AG09309 (cell line): ENCODE data around the gene C2.
A peak's percentile ranks its signal among the peaks of the same experiment; 100 is the strongest.
"Not testable (repeated sequence)": the region's sequence is repeated elsewhere in the genome, so short reads cannot be mapped to it uniquely, and the experiment has no call there.

Experiments used
- DNase-seq: peaks from one replicate; pipeline ENCODE4 v3.0.0-alpha.2; 2010; ENCODE audit warnings: low read depth
- H3K4me3 ChIP-seq: 2 replicates; pipeline ENCODE4 v1.5.1; 2011; ENCODE audit warnings: mild to moderate bottlenecking, low read depth, low read length, moderate library complexity; ENCODE audit not compliant: control insufficient read depth
- CTCF ChIP-seq: IDR thresholded peaks from 2 replicates; pipeline ENCODE4 v1.5.1; 2011; ENCODE audit warnings: mild to moderate bottlenecking, low read depth, low read length, inconsistent platforms; ENCODE audit not compliant: insufficient read depth, control insufficient read depth; ENCODE audit errors: missing control alignments

The C2 gene

GRCh38 chr6:31905041-31905440, 22.5 kb upstream of the C2 start:
- no peak for DNase-seq
- TF ChIP-seq CTCF: no peak

GRCh38 chr6:31906122-31906521, 21.4 kb upstream of the C2 start:
- no peak for DNase-seq
- no peak for TF ChIP-seq CTCF
- no peak overlapping the region for H3K4me3 ChIP-seq

More at GRCh38 chr6:31905041-31905440, 22.5 kb upstream of the C2 start:
- no peak overlapping the region for H3K4me3 ChIP-seq

GRCh38 chr6:31906727-31907126, 20.8 kb upstream of the C2 start:
- not testable (repeated sequence) for H3K4me3 ChIP-seq, DNase-seq

GRCh38 chr6:31907158-31907813, 20.2 kb upstream of the C2 start:
- peak; percentile 67 for DNase-seq
- no peak for TF ChIP-seq CTCF
- H3K4me3 ChIP-seq: no peak overlapping the region

DNA sequence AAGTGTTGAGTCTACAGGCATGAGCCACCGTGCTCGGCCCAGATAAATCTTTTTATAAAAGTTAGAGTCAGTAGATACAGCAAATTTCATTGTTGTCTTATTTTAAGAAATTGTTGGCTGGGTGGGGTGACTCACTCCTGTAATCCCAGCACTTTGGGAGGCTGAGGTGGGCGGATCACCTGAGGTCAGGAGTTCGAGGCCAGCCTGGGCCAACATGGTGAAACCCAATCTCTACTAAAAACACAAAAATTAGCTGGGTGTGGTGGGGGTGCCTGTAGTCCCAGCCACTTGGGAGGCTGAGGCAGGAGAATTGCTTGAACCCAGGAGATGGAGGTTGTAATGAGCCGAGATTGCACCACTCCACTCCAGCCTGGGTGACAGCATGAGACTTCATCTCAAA, 19.3 kb upstream of the C2 start:
- DNase-seq, H3K4me3 ChIP-seq: not testable (repeated sequence)

DNA sequence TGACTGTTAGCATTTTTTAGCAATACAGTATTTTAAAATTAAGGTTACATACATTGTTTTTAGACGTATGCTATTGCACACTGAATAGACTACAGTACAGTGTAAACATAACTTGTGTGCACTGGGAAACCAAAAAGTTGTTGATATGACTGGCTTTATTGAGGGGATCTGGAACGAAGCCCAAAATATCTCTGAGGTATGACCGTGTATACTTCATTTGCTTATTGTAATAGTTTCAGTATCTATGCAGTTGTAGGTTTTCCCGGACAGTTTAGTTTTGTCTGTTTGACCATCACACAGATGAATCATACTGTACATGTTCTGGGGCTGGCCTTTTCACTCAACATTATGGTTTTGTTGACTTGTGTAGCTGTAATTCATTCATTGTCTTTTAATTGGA, 18.7 kb upstream of the C2 start:
- DNase-seq: no peak
- no peak for TF ChIP-seq CTCF
- H3K4me3 ChIP-seq: no peak overlapping the region

DNA sequence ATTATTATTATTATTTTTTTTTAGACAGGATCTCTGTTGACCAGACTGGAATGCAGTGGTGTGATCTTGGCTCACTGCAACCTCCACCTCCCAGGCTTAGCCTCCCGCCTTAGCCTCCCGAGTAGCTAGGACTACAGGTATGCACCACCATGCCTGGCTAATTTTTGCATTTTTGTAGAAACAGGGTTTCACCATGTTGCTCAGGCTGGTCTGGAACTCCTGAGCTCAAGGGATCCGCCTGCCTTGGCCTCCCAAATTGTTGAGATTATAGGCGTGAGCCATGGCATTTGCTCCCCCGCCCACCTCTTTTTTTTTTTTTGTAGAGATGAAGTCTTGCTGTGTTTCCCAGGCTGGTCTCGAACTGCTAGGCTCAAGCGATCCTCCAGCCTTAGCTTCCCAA, 18.2 kb upstream of the C2 start:
- DNase-seq, H3K4me3 ChIP-seq: not testable (repeated sequence)

GRCh38 chr6:31911826-31912585, 15.5 kb upstream of the C2 start:
- TF ChIP-seq CTCF: no peak
- H3K4me3 ChIP-seq: no peak overlapping the region
- DNase-seq: no peak
